Measurements from ENCODE around the gene CNNM1.

DNA sequence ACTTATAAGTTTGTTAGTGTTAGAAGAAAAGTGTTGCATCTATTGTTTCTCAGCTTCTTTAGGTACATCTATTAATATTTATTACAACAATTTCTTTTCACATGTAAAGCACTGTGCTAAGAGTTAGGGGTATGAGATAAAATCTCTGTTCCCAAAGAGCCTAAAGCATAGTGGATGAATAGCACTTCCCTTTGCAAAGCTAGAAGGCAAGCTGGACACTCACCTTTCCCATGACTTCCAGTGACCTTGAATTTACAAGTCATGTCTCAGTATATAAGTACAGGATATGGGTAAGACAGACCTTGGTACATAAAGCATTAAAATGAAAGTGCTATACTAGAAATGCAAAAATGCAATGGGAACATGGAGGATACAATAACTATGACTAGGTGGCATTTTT, 8.7 kb downstream of the CNNM1 start:
- TF ChIP-seq POLR2A (IDR thresholded peaks at IDR 0.05) (no peak), EP300 (IDR thresholded peaks at IDR 0.05) (no peak), POLR2AphosphoS5 (IDR thresholded peaks at IDR 0.05) (no peak)
- TF ChIP-seq, protein P1, sequence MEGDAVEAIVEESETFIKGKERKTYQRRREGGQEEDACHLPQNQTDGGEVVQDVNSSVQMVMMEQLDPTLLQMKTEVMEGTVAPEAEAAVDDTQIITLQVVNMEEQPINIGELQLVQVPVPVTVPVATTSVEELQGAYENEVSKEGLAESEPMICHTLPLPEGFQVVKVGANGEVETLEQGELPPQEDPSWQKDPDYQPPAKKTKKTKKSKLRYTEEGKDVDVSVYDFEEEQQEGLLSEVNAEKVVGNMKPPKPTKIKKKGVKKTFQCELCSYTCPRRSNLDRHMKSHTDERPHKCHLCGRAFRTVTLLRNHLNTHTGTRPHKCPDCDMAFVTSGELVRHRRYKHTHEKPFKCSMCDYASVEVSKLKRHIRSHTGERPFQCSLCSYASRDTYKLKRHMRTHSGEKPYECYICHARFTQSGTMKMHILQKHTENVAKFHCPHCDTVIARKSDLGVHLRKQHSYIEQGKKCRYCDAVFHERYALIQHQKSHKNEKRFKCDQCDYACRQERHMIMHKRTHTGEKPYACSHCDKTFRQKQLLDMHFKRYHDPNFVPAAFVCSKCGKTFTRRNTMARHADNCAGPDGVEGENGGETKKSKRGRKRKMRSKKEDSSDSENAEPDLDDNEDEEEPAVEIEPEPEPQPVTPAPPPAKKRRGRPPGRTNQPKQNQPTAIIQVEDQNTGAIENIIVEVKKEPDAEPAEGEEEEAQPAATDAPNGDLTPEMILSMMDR (IDR thresholded peaks at IDR 0.05) = no peak
